ENCODE results near the gene BLOC1S3.
A peak's percentile ranks its signal among the peaks of the same experiment; 100 is the strongest.

BLOC1S3 gene

GRCh38 chr19:45178262-45179071 lies at the start of gene BLOC1S3:
Gene BLOC1S3 (plus strand): TSS chr19:45178784. CDS start chr19:45179297, 513 bp downstream.
- peak; percentile 100 for DNase-seq

GRCh38 chr19:45128806-45129205 lies 49.8 kb upstream of the BLOC1S3 start:
- no peak for DNase-seq

GRCh38 chr19:45130236-45130635 lies 48.3 kb upstream of the BLOC1S3 start:
- DNase-seq: no peak

GRCh38 chr19:45130888-45131615 lies 47.5 kb upstream of the BLOC1S3 start:
- peak; percentile 98 for DNase-seq

- DNase-seq: no peak
These were observed 44.9 kb upstream of the BLOC1S3 start for GRCh38 chr19:45133661-45134060.

- DNase-seq: no peak
These were observed 43.3 kb upstream of the BLOC1S3 start for GRCh38 chr19:45135176-45135885.

GRCh38 chr19:45136507-45137178 lies 41.9 kb upstream of the BLOC1S3 start:
- DNase-seq: no peak

- DNase-seq: no peak
These were observed 41.3 kb upstream of the BLOC1S3 start for GRCh38 chr19:45137179-45137761.

- DNase-seq: no peak
These were observed 40.3 kb upstream of the BLOC1S3 start for GRCh38 chr19:45138303-45138751.

- no peak for DNase-seq
These were observed 39.1 kb upstream of the BLOC1S3 start for GRCh38 chr19:45139286-45140143.

GRCh38 chr19:45140144-45140503 lies 38.5 kb upstream of the BLOC1S3 start:
- no peak for DNase-seq

- DNase-seq: no peak
These were observed 38.1 kb upstream of the BLOC1S3 start for GRCh38 chr19:45140533-45140932.

GRCh38 chr19:45141203-45141900 lies 37.2 kb upstream of the BLOC1S3 start:
- DNase-seq: no peak

GRCh38 chr19:45142016-45142725 lies 36.4 kb upstream of the BLOC1S3 start:
- no peak for DNase-seq

GRCh38 chr19:45142726-45143110 lies 35.9 kb upstream of the BLOC1S3 start:
- DNase-seq: no peak

GRCh38 chr19:45144431-45145269 lies 33.9 kb upstream of the BLOC1S3 start:
- DNase-seq: no peak

- DNase-seq: no peak
These were observed 33.1 kb upstream of the BLOC1S3 start for GRCh38 chr19:45145270-45146189.

- no peak for DNase-seq
These were observed 32.3 kb upstream of the BLOC1S3 start for GRCh38 chr19:45146251-45146650.

Measured in NCI-H510A (cell line).